Thymus (tissue), 11 donors: ENCODE measurements around the gene ECEL1. TPM values are rescaled to one million over a fixed set of nuclear protein-coding genes. Genes with fewer than 3 reads are reported as not detected.

Experiments used
- DNase-seq, 9 donors: peaks; one replicate each; pipeline ENCODE4 v3.0.0-alpha.2; 2013; ENCODE audit warnings: low spot score in 9 of 9, low read depth in 6 of 9, missing footprints in 1 of 9
- H3K27ac ChIP-seq, 2 donors: one replicate each; pipeline ENCODE4 v1.5.1; 2013; ENCODE audit warnings: control low read depth in 1 of 2, low read depth in 1 of 2, low read length in 1 of 2, mild to moderate bottlenecking in 1 of 2, moderate library complexity in 1 of 2
- H3K27me3 ChIP-seq, 2 donors: one replicate each; pipeline ENCODE4 v1.5.1; 2013; ENCODE audit warnings: low read length in 1 of 2; ENCODE audit not compliant: control insufficient read depth in 2 of 2, insufficient read depth in 1 of 2
- H3K36me3 ChIP-seq, 2 donors: one replicate each; pipeline ENCODE4 v1.5.1; 2013; ENCODE audit warnings: low read length in 1 of 2, mild to moderate bottlenecking in 1 of 2, moderate library complexity in 1 of 2; ENCODE audit not compliant: control insufficient read depth in 2 of 2, insufficient read depth in 2 of 2
- H3K4me1 ChIP-seq, 2 donors: one replicate each; pipeline ENCODE4 v1.5.1; 2013; ENCODE audit warnings: low read length in 2 of 2; ENCODE audit not compliant: control insufficient read depth in 2 of 2, insufficient read depth in 2 of 2
- H3K4me3 ChIP-seq, 2 donors: one replicate each; pipeline ENCODE4 v1.5.1; 2013; ENCODE audit warnings: low read length in 2 of 2, control low read depth in 1 of 2, mild to moderate bottlenecking in 1 of 2
- H3K9me3 ChIP-seq, 2 donors: one replicate each; pipeline ENCODE4 v1.5.1; 2013; ENCODE audit warnings: low read length in 1 of 2, mild to moderate bottlenecking in 1 of 2; ENCODE audit not compliant: control insufficient read depth in 2 of 2, insufficient read depth in 1 of 2
- WGBS: extraction: QIAGEN DNeasy Blood & Tissue Kit; methylation state at CpG from one replicate; pipeline ENCODE4 v1.1.7; 2013; 5-methylcytosine and 5-hydroxymethylcytosine counted together
- polyA plus RNA-seq: library from polyadenylated mRNA; stranded (reverse); fragments of 200-250 nt; gene quantifications from one replicate; pipeline ENCODE4 v1.2.3, GENCODE V29; 2013
- total RNA-seq: library from RNA; stranded (reverse); fragments of 120-200 nt; gene quantifications from one replicate; pipeline ENCODE4 v1.2.4, GENCODE V29; 2013
- donor health status: healthy.

The ECEL1 gene
- total and polyA plus RNA-seq, 2 donors, result 0.28 to 1.7 TPM

- Histone ChIP-seq H3K36me3 (no peaks in the 10 kb centered on the region), H3K27ac (no peak overlapping the region), H3K9me3 (peaks cover 0 to 8% of the 10 kb centered on the region in 2 donors), H3K4me1 (peaks cover 0 to 10% of the 10 kb centered on the region in 2 donors), H3K27me3 (peaks cover 48 to 90% of the 10 kb centered on the region in 2 donors), H3K4me3 (no peak overlapping the region)
- DNase-seq, result no peak
- 95% methylated on average over 10 of the region's 10 CpGs for WGBS
These were observed 4.2 kb downstream of the ECEL1 start for GRCh38 chr2:232483311-232483922.

GRCh38 chr2:232482301-232483238 is 5.1 kb downstream of the ECEL1 start:
- H3K27me3 ChIP-seq, result peaks cover 39 to 87% of the 10 kb centered on the region in 2 donors
- no peak overlapping the region for H3K27ac ChIP-seq
- no peak for DNase-seq
- peaks cover 0 to 9% of the 10 kb centered on the region in 2 donors for H3K4me1 ChIP-seq
- H3K36me3 ChIP-seq, result no peaks in the 10 kb centered on the region
- H3K9me3 ChIP-seq, result peaks cover 0 to 8% of the 10 kb centered on the region in 2 donors
- no peak overlapping the region for H3K4me3 ChIP-seq
- 95% methylated on average over 31 of the region's 31 CpGs for WGBS

- H3K27ac ChIP-seq, result no peak overlapping the region
- no peaks in the 10 kb centered on the region for H3K36me3 ChIP-seq
- H3K27me3 ChIP-seq, result peaks cover 29 to 79% of the 10 kb centered on the region in 2 donors
- H3K4me3 ChIP-seq, result no peak overlapping the region
- H3K9me3 ChIP-seq, result peaks cover 0 to 4% of the 10 kb centered on the region in 2 donors
- WGBS, result 95% methylated on average over 29 of the region's 29 CpGs
- H3K4me1 ChIP-seq, result no peaks in the 10 kb centered on the region
- no peak for DNase-seq
These were observed 6.1 kb downstream of the ECEL1 start for GRCh38 chr2:232481322-232482140.

- DNase-seq, result no peak
- Histone ChIP-seq H3K4me1 (no peaks in the 10 kb centered on the region), H3K4me3 (no peak overlapping the region), H3K9me3 (peaks cover 0 to 4% of the 10 kb centered on the region in 2 donors), H3K27ac (no peak overlapping the region), H3K36me3 (no peaks in the 10 kb centered on the region), H3K27me3 (peaks cover 18 to 71% of the 10 kb centered on the region in 2 donors)
- WGBS, result 88% methylated on average over 26 of the region's 26 CpGs
These were observed 7.1 kb downstream of the ECEL1 start for GRCh38 chr2:232480201-232481190.

GRCh38 chr2:232479341-232480200 is 8.1 kb downstream of the ECEL1 start:
- H3K36me3 ChIP-seq, result no peaks in the 10 kb centered on the region
- 87% methylated on average over 21 of the region's 21 CpGs for WGBS
- no peaks in the 10 kb centered on the region for H3K4me1 ChIP-seq
- no peak overlapping the region for H3K27ac ChIP-seq
- no peak overlapping the region for H3K4me3 ChIP-seq
- peaks cover 9 to 67% of the 10 kb centered on the region in 2 donors for H3K27me3 ChIP-seq
- DNase-seq, result no peak
- peaks cover 0 to 1% of the 10 kb centered on the region in 2 donors for H3K9me3 ChIP-seq

- H3K4me1 ChIP-seq, result no peaks in the 10 kb centered on the region
- H3K27me3 ChIP-seq, result peaks cover under 1 to 66% of the 10 kb centered on the region in 2 donors
- no peak overlapping the region for H3K27ac ChIP-seq
- H3K9me3 ChIP-seq, result no peaks in the 10 kb centered on the region
- no peak for DNase-seq
- no peak overlapping the region for H3K4me3 ChIP-seq
- no peaks in the 10 kb centered on the region for H3K36me3 ChIP-seq
- WGBS, result 92% methylated on average over 19 of the region's 19 CpGs
These were observed 8.9 kb downstream of the ECEL1 start for GRCh38 chr2:232478571-232479340.

- H3K27me3 ChIP-seq, result peaks cover under 1 to 66% of the 10 kb centered on the region in 2 donors
- no peaks in the 10 kb centered on the region for H3K4me1 ChIP-seq
- H3K9me3 ChIP-seq, result no peaks in the 10 kb centered on the region
- no peak overlapping the region for H3K27ac ChIP-seq
- WGBS, result 95% methylated on average over 13 of the region's 13 CpGs
- DNase-seq, result no peak
- H3K4me3 ChIP-seq, result no peak overlapping the region
- H3K36me3 ChIP-seq, result no peaks in the 10 kb centered on the region
These were observed 9.7 kb downstream of the ECEL1 start for GRCh38 chr2:232477751-232478510.
